NCI-H2171 treated with DMSO at 0.1 percent for 48 hours (cell line): Measurements from ENCODE around the gene EVI5.

Experiments used
- DNase-seq: peaks from one replicate; lab custom pipeline; 2025; lab: John Stamatoyannopoulos, UW

The EVI5 gene

DNA sequence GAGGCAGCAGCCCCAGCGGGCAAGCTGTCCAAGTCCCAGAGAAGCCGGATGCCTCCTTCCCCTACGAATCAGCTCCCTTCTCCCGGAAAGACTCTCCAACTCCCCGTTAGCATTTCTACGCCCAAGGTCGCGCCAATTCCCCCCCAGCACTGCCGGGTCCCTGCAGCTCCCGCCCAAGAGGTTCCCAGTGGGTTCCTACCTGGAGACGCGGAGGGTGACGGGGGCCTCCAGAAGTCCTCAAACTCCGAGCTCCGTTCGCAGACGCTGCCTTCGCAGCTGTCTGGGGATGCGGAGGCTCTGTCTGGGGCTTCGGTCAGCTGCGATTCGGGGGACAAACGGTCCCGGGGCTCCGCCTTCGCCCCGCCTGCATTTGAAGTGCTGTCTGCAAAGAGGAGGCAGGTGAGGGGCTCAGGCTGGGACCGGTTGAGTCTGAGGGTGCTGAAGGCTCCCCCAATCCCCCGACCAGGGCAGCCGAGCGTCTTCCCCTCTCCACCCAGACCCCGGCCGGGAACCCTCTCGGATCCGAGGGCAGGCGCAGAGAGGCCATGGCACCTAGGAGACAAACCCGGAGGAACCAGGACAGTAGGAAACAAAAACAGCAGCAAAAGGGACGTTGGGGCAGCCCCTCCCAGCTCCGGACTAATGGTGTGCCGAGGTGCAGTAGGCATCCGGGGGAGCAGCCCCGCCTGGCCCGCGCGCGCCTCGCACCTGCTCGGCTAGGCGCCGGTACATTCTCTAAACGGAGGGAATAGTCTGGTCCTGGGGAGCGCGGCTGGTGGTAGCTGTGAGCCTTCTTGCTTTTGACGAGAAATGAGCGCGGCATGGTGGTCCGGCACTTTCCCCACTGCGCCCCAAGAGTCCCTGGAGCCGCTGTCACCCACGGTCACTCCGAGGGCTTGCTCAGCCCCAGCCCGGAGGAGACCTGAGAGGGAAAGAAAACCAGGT lies 302.0 kb downstream of the EVI5 start:
- peak; percentile 42 for DNase-seq

- DNase-seq: no peak
Observed at GRCh38 chr1:92481971-92482664, 302.8 kb downstream of the EVI5 start.

DNA sequence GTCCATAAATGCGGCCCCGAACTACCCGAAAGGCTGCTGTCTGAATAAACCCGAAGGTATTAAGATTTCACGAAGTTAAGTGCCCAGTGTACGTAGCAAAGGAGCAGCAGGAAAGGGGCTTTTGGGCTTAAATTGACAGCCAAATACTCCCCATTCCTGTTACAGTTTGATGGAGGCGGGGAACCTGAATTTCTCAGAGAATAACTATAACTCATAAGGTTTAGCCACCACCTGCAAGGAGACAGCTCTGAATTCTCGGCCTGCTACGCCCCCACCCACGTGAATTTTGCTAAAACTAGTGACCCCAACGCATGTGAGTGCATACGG lies 303.3 kb downstream of the EVI5 start:
- DNase-seq: no peak

DNA sequence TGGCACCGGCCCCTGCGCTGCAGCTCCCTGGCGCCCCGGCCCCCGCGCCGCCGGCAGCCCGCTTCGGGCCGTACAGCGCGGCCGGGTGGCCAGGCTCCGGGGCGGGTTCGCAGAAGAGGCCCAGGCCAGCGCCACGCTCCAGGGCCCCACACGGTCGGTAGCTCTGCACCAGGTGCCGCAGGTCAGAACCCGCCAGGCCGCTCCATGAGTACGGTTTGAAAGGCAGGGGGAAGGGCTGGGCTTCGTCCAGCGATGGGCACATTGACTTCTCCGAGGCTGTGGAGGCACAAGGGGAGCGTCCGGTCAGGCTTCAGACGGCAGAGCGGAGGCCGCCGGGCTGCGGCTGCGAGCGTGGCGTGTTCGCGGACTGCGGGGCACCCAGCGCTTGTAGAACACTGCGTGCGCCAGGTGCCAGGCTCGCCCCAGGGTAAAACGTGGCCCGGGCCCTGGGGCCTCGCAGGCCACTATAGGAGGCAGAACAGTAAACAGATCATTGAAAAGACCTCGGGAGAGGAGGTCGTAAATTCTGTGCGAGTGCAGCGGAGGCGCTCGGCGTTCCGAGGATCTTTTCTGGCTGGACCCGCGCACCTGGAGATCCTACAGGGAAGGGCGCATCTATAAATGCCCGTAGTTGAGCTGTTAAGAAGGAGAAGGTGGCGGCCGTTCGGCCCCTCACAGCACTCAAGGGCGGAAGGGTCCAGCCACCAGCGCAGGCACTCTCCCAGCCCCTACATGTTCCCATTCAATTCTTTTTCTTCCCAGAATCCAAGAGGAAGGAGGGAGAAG lies 303.9 kb downstream of the EVI5 start:
- no peak for DNase-seq

GRCh38 chr1:92480200-92480812 lies 304.6 kb downstream of the EVI5 start:
- no peak for DNase-seq

DNA sequence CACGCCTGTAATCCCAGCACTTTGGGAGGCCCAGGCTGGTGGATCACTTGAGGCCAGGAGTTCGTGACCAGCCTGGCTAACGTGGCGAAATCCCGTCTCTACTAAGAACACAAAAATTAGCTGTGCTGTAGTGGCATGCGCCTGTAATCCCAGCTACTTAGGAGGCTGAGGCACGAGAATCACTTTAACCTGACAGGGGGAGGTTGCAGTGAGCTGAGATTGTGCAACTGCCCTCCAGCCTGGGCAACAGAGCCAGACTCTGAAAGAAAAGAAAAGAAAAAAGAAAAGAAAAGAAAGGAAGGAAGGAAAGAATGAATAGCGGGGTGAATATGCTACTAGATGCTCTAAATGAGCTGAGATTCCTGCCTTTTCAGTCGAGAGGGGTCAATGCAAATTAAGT lies 305.3 kb downstream of the EVI5 start:
- no peak for DNase-seq

DNA sequence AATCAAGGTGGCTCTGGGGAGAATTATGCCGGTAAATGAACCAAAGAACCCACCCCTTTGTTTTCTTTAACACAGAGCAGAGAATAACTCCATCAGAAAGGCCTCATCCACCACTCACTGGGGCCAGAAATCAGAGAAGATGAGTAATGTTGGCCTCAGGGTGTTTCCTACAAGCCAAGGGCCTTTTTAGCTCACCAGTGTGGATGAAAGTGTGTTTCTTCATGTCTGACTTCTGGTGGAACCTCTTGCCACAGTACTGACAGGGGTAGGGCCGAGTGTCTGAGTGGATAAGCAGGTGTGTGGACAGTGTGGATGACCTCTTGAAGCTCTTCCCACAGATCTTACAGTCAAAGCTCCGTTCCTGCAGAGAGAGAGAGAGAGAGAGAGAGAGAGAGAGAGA lies 306.5 kb downstream of the EVI5 start:
- DNase-seq: no peak

GRCh38 chr1:92476071-92476631 lies 308.8 kb downstream of the EVI5 start:
- peak; percentile 70 for DNase-seq

GRCh38 chr1:92475029-92475428 lies 309.9 kb downstream of the EVI5 start:
- no peak for DNase-seq

- DNase-seq: no peak
Observed at GRCh38 chr1:92473781-92474495, 311.0 kb downstream of the EVI5 start.

GRCh38 chr1:92470216-92470615 lies 314.7 kb downstream of the EVI5 start:
- DNase-seq: no peak

DNA sequence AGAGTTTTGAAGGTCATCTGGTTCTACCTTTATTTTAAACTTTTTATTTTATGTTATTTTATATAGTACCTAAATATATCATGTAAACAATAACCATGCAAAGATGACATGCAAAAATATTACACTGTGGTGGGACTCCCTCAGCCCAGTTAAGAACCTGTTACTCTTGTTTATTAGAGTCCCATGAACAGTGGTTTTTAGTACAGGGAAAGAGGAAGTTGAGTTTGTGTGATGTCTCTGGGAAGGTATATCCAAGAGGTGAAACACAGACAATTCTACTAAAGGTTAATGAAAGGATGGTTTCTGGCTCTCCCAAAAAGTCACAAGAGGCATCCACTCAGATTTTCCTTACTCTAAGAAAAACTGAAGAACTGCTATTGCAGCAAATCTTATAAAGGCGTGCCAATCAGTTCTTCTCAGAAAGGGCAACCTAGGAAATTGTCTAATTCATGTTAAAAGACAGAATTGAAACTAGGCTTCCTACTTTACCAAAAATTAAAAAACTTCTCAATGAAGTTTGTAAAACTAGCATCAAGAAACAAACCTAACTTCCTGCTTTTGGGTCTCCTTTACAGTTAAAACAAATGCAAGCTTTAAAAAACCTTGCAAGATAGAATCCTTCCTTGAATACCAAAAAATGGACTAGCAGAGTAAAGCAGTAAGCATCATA lies 318.1 kb downstream of the EVI5 start:
- no peak for DNase-seq

DNA sequence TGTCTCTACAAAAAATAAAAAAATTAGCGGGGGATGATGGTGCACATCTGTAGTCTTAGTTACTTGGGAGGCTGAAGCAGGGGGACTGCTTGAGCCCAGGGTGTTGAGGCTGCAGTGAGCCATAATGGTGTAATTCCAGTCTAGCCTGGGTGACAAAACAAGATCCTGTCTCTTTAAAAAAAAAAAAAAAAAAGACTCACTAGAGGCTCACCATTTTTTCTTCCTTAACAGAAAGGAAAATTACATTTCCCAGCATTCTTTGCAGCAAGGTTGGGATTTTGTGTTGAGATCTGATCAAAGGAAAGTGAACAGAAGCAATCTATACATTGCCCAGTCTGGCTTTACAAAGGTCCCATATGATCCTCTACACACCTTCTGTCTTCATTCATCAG lies 319.7 kb downstream of the EVI5 start:
- no peak for DNase-seq

DNA sequence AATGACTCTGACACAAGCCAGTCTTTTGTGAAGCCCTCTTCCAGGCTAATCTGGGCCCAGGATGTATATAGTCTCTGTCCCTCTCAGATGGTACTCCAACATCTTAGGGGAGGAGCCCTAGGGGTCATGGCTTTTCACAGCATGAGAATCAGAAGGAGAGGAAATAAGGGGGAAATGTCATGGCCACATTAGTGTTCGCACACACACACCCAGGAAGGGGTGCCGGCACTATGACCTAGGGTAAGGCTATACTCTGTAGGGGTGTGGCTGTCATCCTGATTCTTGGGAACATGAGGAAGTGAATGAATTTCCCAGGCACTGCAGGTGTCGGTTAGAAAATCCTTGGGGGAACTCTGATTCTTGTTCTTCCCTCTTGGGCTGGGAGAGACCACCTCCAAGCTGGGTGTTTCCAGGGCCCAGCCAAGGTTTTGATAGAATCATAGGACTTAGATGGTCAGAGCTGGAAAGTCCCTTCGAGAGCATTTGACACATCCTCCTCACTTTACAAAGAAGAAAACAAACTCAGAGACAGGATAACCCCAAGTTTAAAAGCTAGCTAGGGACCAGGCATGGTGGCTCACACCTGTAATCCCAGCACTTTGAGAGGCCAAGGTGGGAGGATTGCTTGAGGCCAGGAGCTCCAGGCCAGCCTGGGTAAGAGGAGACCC lies 320.2 kb downstream of the EVI5 start:
- no peak for DNase-seq

- DNase-seq: no peak
Observed at GRCh38 chr1:92461364-92462097, 323.4 kb downstream of the EVI5 start.

DNA sequence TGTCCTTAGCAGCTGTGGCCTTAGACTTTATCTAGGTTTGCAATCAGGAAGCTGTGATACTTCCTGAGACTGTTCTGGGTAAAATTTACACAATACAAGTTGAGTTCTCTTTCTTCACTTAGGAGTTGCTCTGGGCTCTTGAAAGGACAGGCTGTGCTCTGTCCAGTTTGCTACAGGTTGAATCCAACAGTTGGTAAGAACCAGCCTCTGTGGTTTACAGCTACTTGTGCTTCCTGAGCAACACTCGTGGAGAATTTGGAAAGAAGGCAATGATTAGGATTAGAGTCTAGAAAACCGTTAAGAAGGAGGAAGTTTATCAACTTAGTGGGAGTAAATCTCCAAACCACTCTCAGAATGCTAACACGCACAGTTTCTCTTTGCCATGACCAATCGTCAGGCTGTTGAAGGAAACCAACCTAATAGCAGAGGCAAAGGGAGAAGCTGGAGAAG lies 325.0 kb downstream of the EVI5 start:
- DNase-seq: no peak
